CD14-positive monocyte (primary cell): ENCODE data around the gene NCAM1. TPM values are rescaled to one million over a fixed set of nuclear protein-coding genes. Genes with fewer than 3 reads are reported as not detected.

Source experiments
- DNase-seq, 3 donors: peaks; one replicate each; pipeline ENCODE4 v3.0.0-alpha.2; 2011 to 2022
- H2AFZ ChIP-seq: 2 replicates; pipeline ENCODE4 v1.6.0; 2012; ENCODE audit warnings: mild to moderate bottlenecking, low read depth, low read length, inconsistent platforms; ENCODE audit not compliant: insufficient read depth, poor library complexity, severe bottlenecking
- H3K27ac ChIP-seq, 2 donors: 1 replicate in 1 of 2; 2 replicates in 1 of 2; pipeline ENCODE4 v1.5.1; 2012 to 2013; ENCODE audit warnings: low read length in 2 of 2, control low read depth in 1 of 2, inconsistent platforms in 1 of 2, low read depth in 1 of 2, mild to moderate bottlenecking in 1 of 2
- H3K27me3 ChIP-seq, 2 donors: one replicate each; pipeline versions ENCODE4 v1.6.0 to v1.6.1; 2011 to 2013; ENCODE audit warnings: low read length in 2 of 2; ENCODE audit not compliant: control insufficient read depth in 2 of 2, insufficient read depth in 2 of 2
- H3K36me3 ChIP-seq, 2 donors: replicated peaks in 1 of 2; 1 replicate in 1 of 2; 2 replicates in 1 of 2; pipeline versions ENCODE4 v1.5.1 to v1.6.1; 2012 to 2013; ENCODE audit warnings: low read length in 2 of 2, control low read depth in 1 of 2, inconsistent platforms in 1 of 2, mild to moderate bottlenecking in 1 of 2; ENCODE audit not compliant: insufficient read depth in 2 of 2, control insufficient read depth in 1 of 2
- H3K4me1 ChIP-seq, 2 donors: 1 replicate in 1 of 2; 2 replicates in 1 of 2; pipeline versions ENCODE4 v1.5.1 to v1.6.1; 2012 to 2013; ENCODE audit warnings: low read length in 2 of 2, control low read depth in 1 of 2, inconsistent platforms in 1 of 2, mild to moderate bottlenecking in 1 of 2, moderate library complexity in 1 of 2; ENCODE audit not compliant: insufficient read depth in 2 of 2, control insufficient read depth in 1 of 2
- H3K4me2 ChIP-seq: replicated peaks from 2 replicates; pipeline ENCODE3; 2012; ENCODE audit warnings: low read length, moderate library complexity, mild to moderate bottlenecking; ENCODE audit not compliant: poor library complexity, severe bottlenecking; ENCODE audit errors: extremely low read depth
- H3K4me3 ChIP-seq, 3 experiments: fragments of 200-600 bp in 1 of 3; sonication (generic) in 1 of 3; replicated peaks in 1 of 3; 1 replicate in 2 of 3; 2 replicates in 1 of 3; pipeline ENCODE4 v1.5.1; 2011 to 2013; ENCODE audit warnings: low read length in 3 of 3, mild to moderate bottlenecking in 3 of 3, control low read depth in 2 of 3, low read depth in 2 of 3, inconsistent platforms in 1 of 3, moderate library complexity in 1 of 3
- H3K79me2 ChIP-seq: 2 replicates; pipeline ENCODE4 v1.6.0; 2012; ENCODE audit warnings: mild to moderate bottlenecking, control low read depth, inconsistent platforms, low read length, moderate library complexity; ENCODE audit not compliant: insufficient read depth
- H3K9ac ChIP-seq: 2 replicates; pipeline ENCODE4 v1.6.0; 2017; ENCODE audit warnings: low read length, mild to moderate bottlenecking; ENCODE audit not compliant: insufficient read depth, poor library complexity, severe bottlenecking
- H3K9me3 ChIP-seq, 2 donors: replicated peaks in 1 of 2; 1 replicate in 1 of 2; 2 replicates in 1 of 2; pipeline versions ENCODE4 v1.5.1 to v1.6.1; 2012 to 2013; ENCODE audit warnings: low read length in 2 of 2, control low read depth in 1 of 2; ENCODE audit not compliant: control insufficient read depth in 1 of 2, insufficient read depth in 1 of 2
- H4K20me1 ChIP-seq: 2 replicates; pipeline ENCODE4 v1.6.0; 2012; ENCODE audit warnings: mild to moderate bottlenecking, low read length, control low read depth, moderate library complexity; ENCODE audit not compliant: insufficient read depth
- H3K27ac Mint-ChIP-seq, 7 donors: one replicate each; pipeline ENCODE4 v1.8.0; 2020; ENCODE audit warnings: mild to moderate bottlenecking in 7 of 7, mixed read lengths in 7 of 7, moderate library complexity in 6 of 7, inconsistent platforms in 2 of 7
- H3K27me3 Mint-ChIP-seq, 3 donors: one replicate each; pipeline ENCODE4 v1.8.0; 2021 to 2022; ENCODE audit warnings: low read depth in 3 of 3, mild to moderate bottlenecking in 3 of 3, mixed read lengths in 3 of 3, moderate library complexity in 3 of 3, inconsistent platforms in 1 of 3
- H3K36me3 Mint-ChIP-seq, 2 donors: one replicate each; pipeline ENCODE4 v1.8.0; 2020; ENCODE audit warnings: mixed read lengths in 2 of 2, inconsistent platforms in 1 of 2, mild to moderate bottlenecking in 1 of 2
- H3K4me1 Mint-ChIP-seq: one replicate; pipeline ENCODE4 v1.8.0; 2020; ENCODE audit warnings: mild to moderate bottlenecking, mixed read lengths
- H3K4me3 Mint-ChIP-seq, 2 donors: one replicate each; pipeline ENCODE4 v1.8.0; 2020; ENCODE audit warnings: mild to moderate bottlenecking in 2 of 2, mixed read lengths in 2 of 2, moderate library complexity in 1 of 2
- H3K9me3 Mint-ChIP-seq, 7 donors: one replicate each; pipeline ENCODE4 v1.8.0; 2020 to 2022; ENCODE audit warnings: mixed read lengths in 7 of 7, mild to moderate bottlenecking in 6 of 7, moderate library complexity in 6 of 7, inconsistent platforms in 2 of 7
- CTCF ChIP-seq: fragments of 200-600 bp; IDR thresholded peaks from one replicate; pipeline ENCODE4 v1.8.0; 2022; ENCODE audit warnings: antibody characterized with exemption, mild to moderate bottlenecking
- WGBS: methylation state at CpG from one replicate; pipeline ENCODE4 v1.1.5; 2013; ENCODE audit warnings: missing lambda C conversion rate; ENCODE audit not compliant: insufficient coverage; 5-methylcytosine and 5-hydroxymethylcytosine counted together
- intact Hi-C, 2 donors: fragments of 100-400 bp; cut with micrococcal nuclease; formaldehyde crosslinking; loops; one replicate each; pipeline versions ENCODE4 v1.15.0 to v1.15.1; 2023
- polyA plus RNA-seq, 3 donors: library from polyadenylated mRNA; depleted of rRNA in 1 of 3; unstranded in 2 of 3; stranded (reverse) in 1 of 3; fragments of 300-500 nt in 2 of 3; fragments of >200 nt in 1 of 3; fragmentation: Illumina TruSeq in 2 of 3; gene quantifications; 1 replicate in 2 of 3; 2 replicates in 1 of 3; pipeline ENCODE4 v1.2.3, GENCODE V29; 2012 to 2021

NCAM1 gene
- polyA plus RNA-seq, 3 donors, result 0.65 to 0.69 TPM; not detected in 1

GRCh38 chr11:112946866-112947265, 14.4 kb upstream of the NCAM1 start:
- no peaks in the 10 kb centered on the region for H3K79me2 ChIP-seq
- Mint-ChIP-seq H3K36me3 (no peaks in the 10 kb centered on the region), H3K4me3 (no peak overlapping the region), H3K4me1 (no peaks in the 10 kb centered on the region), H3K27me3 (peaks cover 7 to 14% (median 9%) of the 10 kb centered on the region in 3 donors), H3K9me3 (peaks cover 0 to 15% (median 2%) of the 10 kb centered on the region in 7 donors), H3K27ac (no peak overlapping the region)
- no peaks in the 10 kb centered on the region for H3K36me3 ChIP-seq
- no peak overlapping the region for H2AFZ ChIP-seq
- H3K4me2 ChIP-seq, result no peak overlapping the region
- TF ChIP-seq CTCF, result no peak
- no peak for DNase-seq
- H3K4me1 ChIP-seq, result no peaks in the 10 kb centered on the region
- peaks cover 4 to 5% of the 10 kb centered on the region in 2 donors for H3K27me3 ChIP-seq
- 88% methylated on average over 2 of the region's 3 CpGs for WGBS
- intact Hi-C loops, result no loop called here
- H3K9ac ChIP-seq, result no peak overlapping the region
- H3K4me3 ChIP-seq, result no peak overlapping the region
- H3K9me3 ChIP-seq, result no peaks in the 10 kb centered on the region
- H3K27ac ChIP-seq, result no peak overlapping the region
- no peaks in the 10 kb centered on the region for H4K20me1 ChIP-seq

GRCh38 chr11:112949781-112950575, 11.2 kb upstream of the NCAM1 start:
- no peaks in the 10 kb centered on the region for H3K9me3 ChIP-seq
- no peak for TF ChIP-seq CTCF
- H2AFZ ChIP-seq, result no peak overlapping the region
- WGBS, result 82% methylated on average over 3 of the region's 6 CpGs
- intact Hi-C loops, result no loop called here
- H3K4me1 Mint-ChIP-seq, result no peaks in the 10 kb centered on the region
- no peaks in the 10 kb centered on the region for H3K36me3 Mint-ChIP-seq
- no peak overlapping the region for H3K27ac ChIP-seq
- no peak overlapping the region for H3K4me2 ChIP-seq
- no peak overlapping the region for H3K4me3 Mint-ChIP-seq
- H4K20me1 ChIP-seq, result no peaks in the 10 kb centered on the region
- DNase-seq, result no peak
- peaks cover 3 to 7% of the 10 kb centered on the region in 2 donors for H3K27me3 ChIP-seq
- peak overlapping the region in 2 of 7 donors; percentile 44 to 57 for H3K27ac Mint-ChIP-seq
- H3K79me2 ChIP-seq, result no peaks in the 10 kb centered on the region
- H3K9ac ChIP-seq, result no peak overlapping the region
- no peaks in the 10 kb centered on the region for H3K4me1 ChIP-seq
- no peak overlapping the region for H3K4me3 ChIP-seq
- H3K9me3 Mint-ChIP-seq, result peaks cover 0 to 17% (median 3%) of the 10 kb centered on the region in 7 donors
- peaks cover 11 to 18% (median 16%) of the 10 kb centered on the region in 3 donors for H3K27me3 Mint-ChIP-seq
- H3K36me3 ChIP-seq, result no peaks in the 10 kb centered on the region
